Measurements from ENCODE around the gene HERC6. TPM values are rescaled to one million over a fixed set of nuclear protein-coding genes. Genes with fewer than 3 reads are reported as not detected.
"Not testable (repeated sequence)": the region's sequence is repeated elsewhere in the genome, so short reads cannot be mapped to it uniquely, and the experiment has no call there.

Gene HERC6
- total RNA-seq, 1 experiment from 2014 or later: 22.0 TPM

GRCh38 chr4:88429401-88429800 is 50.7 kb downstream of the HERC6 start:
- no peak overlapping the region for H3K4me3 Mint-ChIP-seq (ENCODE audit: low read depth, unreplicated experiment)
- no peaks in the 10 kb centered on the region for H3K36me3 Mint-ChIP-seq (ENCODE audit: insufficient read depth, unreplicated experiment)
- intact Hi-C loops (cut with micrococcal nuclease; ENCODE audit: unreplicated experiment): no loop called here
- H3K27me3 Mint-ChIP-seq (ENCODE audit: unreplicated experiment): no peaks in the 10 kb centered on the region
- BruUV-seq (replicated peaks): no TSS peak
- CTCF ChIA-PET: no interaction called here
- no peaks in the 10 kb centered on the region for H3K9me3 Mint-ChIP-seq (ENCODE audit: low read depth, unreplicated experiment)
- H3K27ac Mint-ChIP-seq (ENCODE audit: unreplicated experiment): no peak overlapping the region
- no peaks in the 10 kb centered on the region for H3K4me1 Mint-ChIP-seq (ENCODE audit: low read depth, unreplicated experiment)
- no peak for DNase-seq
- no peak for TF ChIP-seq CTCF (IDR thresholded peaks at IDR 0.05; ENCODE audit: unreplicated experiment)

- CTCF ChIA-PET: no interaction called here
- intact Hi-C loops (cut with micrococcal nuclease; ENCODE audit: unreplicated experiment): no loop called here
- Mint-ChIP-seq H3K36me3 (ENCODE audit: insufficient read depth, unreplicated experiment) (peaks cover 5% of the 10 kb centered on the region), H3K9me3 (ENCODE audit: low read depth, unreplicated experiment) (no peaks in the 10 kb centered on the region), H3K4me3 (ENCODE audit: low read depth, unreplicated experiment) (no peak overlapping the region), H3K27me3 (ENCODE audit: unreplicated experiment) (no peaks in the 10 kb centered on the region), H3K4me1 (ENCODE audit: low read depth, unreplicated experiment) (no peaks in the 10 kb centered on the region), H3K27ac (ENCODE audit: unreplicated experiment) (no peak overlapping the region)
- TF ChIP-seq CTCF (IDR thresholded peaks at IDR 0.05; ENCODE audit: unreplicated experiment): no peak
- no TSS peak for BruUV-seq (replicated peaks)
- DNase-seq: no peak
Measured at GRCh38 chr4:88435987-88436693, 57.5 kb downstream of the HERC6 start.

GRCh38 chr4:88437873-88438272 is 59.2 kb downstream of the HERC6 start:
- BruUV-seq (replicated peaks); intact Hi-C loops (cut with micrococcal nuclease; ENCODE audit: unreplicated experiment); H3K27me3 Mint-ChIP-seq (ENCODE audit: unreplicated experiment); CTCF ChIA-PET; H3K36me3 Mint-ChIP-seq (ENCODE audit: insufficient read depth, unreplicated experiment); H3K4me3 Mint-ChIP-seq (ENCODE audit: low read depth, unreplicated experiment); H3K27ac Mint-ChIP-seq (ENCODE audit: unreplicated experiment); DNase-seq; H3K4me1 Mint-ChIP-seq (ENCODE audit: low read depth, unreplicated experiment); H3K9me3 Mint-ChIP-seq (ENCODE audit: low read depth, unreplicated experiment): not testable (repeated sequence)

GRCh38 chr4:88439161-88439760 is 60.6 kb downstream of the HERC6 start:
- Mint-ChIP-seq H3K27ac (ENCODE audit: unreplicated experiment) (no peak overlapping the region), H3K4me3 (ENCODE audit: low read depth, unreplicated experiment) (no peak overlapping the region), H3K36me3 (ENCODE audit: insufficient read depth, unreplicated experiment) (peaks cover 5% of the 10 kb centered on the region), H3K27me3 (ENCODE audit: unreplicated experiment) (no peaks in the 10 kb centered on the region), H3K4me1 (ENCODE audit: low read depth, unreplicated experiment) (no peaks in the 10 kb centered on the region), H3K9me3 (ENCODE audit: low read depth, unreplicated experiment) (no peaks in the 10 kb centered on the region)
- no TSS peak for BruUV-seq (replicated peaks)
- no peak for DNase-seq
- intact Hi-C loops (cut with micrococcal nuclease; ENCODE audit: unreplicated experiment): no loop called here
- TF ChIP-seq CTCF (IDR thresholded peaks at IDR 0.05; ENCODE audit: unreplicated experiment): no peak
- CTCF ChIA-PET: no interaction called here

GRCh38 chr4:88440146-88440545 is 61.5 kb downstream of the HERC6 start:
- CTCF ChIA-PET: no interaction called here
- no peak overlapping the region for H3K4me3 Mint-ChIP-seq (ENCODE audit: low read depth, unreplicated experiment)
- peaks cover 2% of the 10 kb centered on the region for H3K36me3 Mint-ChIP-seq (ENCODE audit: insufficient read depth, unreplicated experiment)
- no peak for TF ChIP-seq CTCF (IDR thresholded peaks at IDR 0.05; ENCODE audit: unreplicated experiment)
- no TSS peak for BruUV-seq (replicated peaks)
- DNase-seq: no peak
- H3K4me1 Mint-ChIP-seq (ENCODE audit: low read depth, unreplicated experiment): no peaks in the 10 kb centered on the region
- no peaks in the 10 kb centered on the region for H3K9me3 Mint-ChIP-seq (ENCODE audit: low read depth, unreplicated experiment)
- H3K27ac Mint-ChIP-seq (ENCODE audit: unreplicated experiment): no peak overlapping the region
- no peaks in the 10 kb centered on the region for H3K27me3 Mint-ChIP-seq (ENCODE audit: unreplicated experiment)
- intact Hi-C loops (cut with micrococcal nuclease; ENCODE audit: unreplicated experiment): no loop called here

Data from Calu3 (cell line).